ENCODE measurements around the gene DUSP15. TPM values are rescaled to one million over a fixed set of nuclear protein-coding genes. Genes with fewer than 3 reads are reported as not detected.

The DUSP15 gene
- total and polyA plus RNA-seq, 9 of the 15 experiments (the other 6 are each of a cell fraction or from before 2014, with no cell fraction given) = 0.34 TPM; not detected in 8

GRCh38 chr20:31824554-31825313 lies 45.6 kb downstream of the DUSP15 start:
- 25% methylated on average over 14 of the region's 14 CpGs for WGBS (ENCODE audit: insufficient coverage, low coverage, missing lambda C conversion rate)
- CTCF ChIA-PET (ENCODE audit: low intra/inter-chr PET ratio) = no interaction called here
- TF ChIP-seq KDM1A (IDR thresholded peaks at IDR 0.05) (no peak), TAF15 (IDR thresholded peaks at IDR 0.05; ENCODE audit: low read depth, low read length) (no peak), ZNF780A (CRISPR knock-in tag; IDR thresholded peaks at IDR 0.05) (no peak), MXD1 (CRISPR knock-in tag; IDR thresholded peaks at IDR 0.05; ENCODE audit: borderline replicate concordance, poor library complexity, severe bottlenecking) (no peak), RBFOX2 (IDR thresholded peaks at IDR 0.05; ENCODE audit: low read depth, low read length) (no peak), E4F1 (CRISPR knock-in tag; IDR thresholded peaks at IDR 0.05; ENCODE audit: borderline replicate concordance) (no peak), MECOM (CRISPR knock-in tag; IDR thresholded peaks at IDR 0.05) (no peak), FOXJ2 (tag; IDR thresholded peaks at IDR 0.05) (no peak), ZNF507 (tag; conservative IDR thresholded peaks at IDR 0.05) (no peak), DDX20 (tag; IDR thresholded peaks at IDR 0.05; ENCODE audit: low read depth) (no peak), DIDO1 (tag; IDR thresholded peaks at IDR 0.05; ENCODE audit: low read depth) (no peak), HNRNPLL (IDR thresholded peaks at IDR 0.05; ENCODE audit: low read depth, low read length, poor library complexity, severe bottlenecking) (no peak), CEBPG (CRISPR knock-in tag; IDR thresholded peaks at IDR 0.05) (no peak), CEBPG (tag; conservative IDR thresholded peaks at IDR 0.05 in 1 of 2, IDR thresholded peaks at IDR 0.05 in 1 of 2) (no peak), ADNP (tag; IDR thresholded peaks at IDR 0.05) (no peak), PTBP1 (IDR thresholded peaks at IDR 0.05; ENCODE audit: low read depth, low read length) (no peak), SRSF3 (IDR thresholded peaks at IDR 0.05; ENCODE audit: insufficient read depth, low read length) (no peak), SRSF7 (optimal IDR thresholded peaks at IDR 0.05; ENCODE audit: low read depth, low read length) (no peak), CSDE1 (IDR thresholded peaks at IDR 0.05) (no peak)

More at GRCh38 chr20:31824554-31825313, 45.6 kb downstream of the DUSP15 start:
- no peaks in the 10 kb centered on the region for H3K9me1 ChIP-seq (ENCODE audit: control insufficient read depth, insufficient read depth, low read length)
- in situ Hi-C loops (cut with MboI) = loop anchor here (25.0 kb wide), 1 partner anchor 838 kb away; the partner anchor contains the start of gene C20orf203
- no peak overlapping the region for H2AFZ ChIP-seq (ENCODE audit: low read depth, low read length)
- no peak overlapping the region for H3K27ac ChIP-seq (ENCODE audit: extremely low read depth, low read depth, low read length)
- no peak overlapping the region for H3K4me3 ChIP-seq
- intact Hi-C loops (cut with micrococcal nuclease) = loop anchor here (10.0 kb wide), 2 partner anchors 210 to 830 kb away; no protein-coding TSS in a partner anchor
- H4K20me1 ChIP-seq (replicated peaks; ENCODE audit: control insufficient read depth, insufficient read depth, low read length) = peaks cover 7% of the 10 kb centered on the region; the same call in 1 of the 2 replicates
- H3K4me1 ChIP-seq (replicated peaks in 1 of 2; ENCODE audit: control insufficient read depth in 2 of 2, insufficient read depth in 2 of 2, low read length in 2 of 2) = peaks cover 0 to 10% of the 10 kb centered on the region in 2 experiments; a peak in 3 of 5 replicates
- DNase-seq (ENCODE audit: extremely low read depth in 1 of 4, low spot score in 3 of 4) = no peak
- H3K4me2 ChIP-seq (ENCODE audit: insufficient read depth, low read length) = no peak overlapping the region
- peaks cover 11 to 16% of the 10 kb centered on the region in 2 experiments; a peak in 3 of 5 replicates for H3K27me3 ChIP-seq (ENCODE audit: control insufficient read depth in 2 of 2, insufficient read depth in 2 of 2, low read length in 2 of 2)
- no peaks in the 10 kb centered on the region for H3K79me2 ChIP-seq (ENCODE audit: control insufficient read depth, insufficient read depth, low read length)
- no peaks in the 10 kb centered on the region for H3K36me3 ChIP-seq (ENCODE audit: control insufficient read depth, insufficient read depth, low read length)
- H3K9ac ChIP-seq (ENCODE audit: insufficient read depth in 1 of 2, low read depth in 2 of 2, low read length in 2 of 2) = 0 out of 4 replicates have a peak overlapping the region, but pooled peaks of 1 of the 2 experiments have one; percentile 21
- BruUV-seq (replicated peaks) = no TSS peak
- no peaks in the 10 kb centered on the region for H3K9me3 ChIP-seq (replicated peaks; ENCODE audit: control insufficient read depth, insufficient read depth, low read depth, low read length)
- POLR2A ChIA-PET = interaction anchor here (0.5 to 0.6 kb wide), 3 partner anchors 17 to 248 kb away, joined by 3 to 5 read pairs (median 3); no protein-coding TSS in a partner anchor
- ATAC-seq = no peak
- no peak for FAIRE-seq
